Activated naive CD8-positive, alpha-beta T cell treated with anti-CD3 and anti-CD28 coated beads, Interleukin-2, amount 50 U/mL, for 24 hours (primary cell): ENCODE measurements around the gene APOB.

Experiments
- ATAC-seq: fragments of 150-1000 bp; cut with Tn5 transposase; one replicate; pipeline ENCODE4 v1.10.0; 2021
- DNase-seq: peaks from one replicate; pipeline ENCODE4 v3.0.0; 2021
- H3K27ac Mint-ChIP-seq: one replicate; pipeline ENCODE4 v1.8.0; 2021; ENCODE audit warnings: mild to moderate bottlenecking, mixed read lengths
- H3K27me3 Mint-ChIP-seq: one replicate; pipeline ENCODE4 v1.8.0; 2021; ENCODE audit warnings: mixed read lengths
- H3K36me3 Mint-ChIP-seq: one replicate; pipeline ENCODE4 v1.8.0; 2021; ENCODE audit warnings: low read depth, mixed read lengths
- H3K4me1 Mint-ChIP-seq: one replicate; pipeline ENCODE4 v1.8.0; 2021; ENCODE audit warnings: mixed read lengths
- H3K4me3 Mint-ChIP-seq: one replicate; pipeline ENCODE4 v1.8.0; 2021; ENCODE audit warnings: mild to moderate bottlenecking, moderate library complexity, mixed read lengths
- H3K9me3 Mint-ChIP-seq: one replicate; pipeline ENCODE4 v1.8.0; 2021; ENCODE audit warnings: mixed read lengths

Gene APOB

GRCh38 chr2:21020031-21020667 lies 23.7 kb downstream of the APOB start:
- ATAC-seq = no peak
- H3K36me3 Mint-ChIP-seq = no peaks in the 10 kb centered on the region
- H3K27ac Mint-ChIP-seq = no peak overlapping the region
- H3K4me3 Mint-ChIP-seq = no peak overlapping the region
- no peak for DNase-seq
- no peaks in the 10 kb centered on the region for H3K9me3 Mint-ChIP-seq
- no peaks in the 10 kb centered on the region for H3K27me3 Mint-ChIP-seq
- no peaks in the 10 kb centered on the region for H3K4me1 Mint-ChIP-seq

DNA sequence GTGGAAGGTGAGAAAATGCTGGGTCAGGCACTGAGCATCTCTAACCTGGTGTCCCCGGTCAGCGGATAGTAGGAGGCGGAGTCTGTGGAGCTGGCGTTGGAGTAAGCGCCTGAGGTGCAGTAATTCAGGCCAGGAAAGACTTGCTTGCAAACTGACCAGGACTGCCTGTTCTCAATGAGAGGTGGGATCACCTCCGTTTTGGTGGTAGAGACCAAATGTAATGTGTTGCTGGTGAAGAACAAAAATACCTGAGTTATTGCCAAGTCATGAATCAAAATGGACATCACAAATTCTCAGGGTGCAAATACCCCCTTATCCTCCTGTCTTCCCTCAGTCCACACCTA lies 24.2 kb downstream of the APOB start:
- no peak overlapping the region for H3K4me3 Mint-ChIP-seq
- H3K27me3 Mint-ChIP-seq = no peaks in the 10 kb centered on the region
- ATAC-seq (no peak), DNase-seq (no peak)
- no peaks in the 10 kb centered on the region for H3K4me1 Mint-ChIP-seq
- H3K9me3 Mint-ChIP-seq = no peaks in the 10 kb centered on the region
- no peak overlapping the region for H3K27ac Mint-ChIP-seq
- H3K36me3 Mint-ChIP-seq = no peaks in the 10 kb centered on the region

- no peaks in the 10 kb centered on the region for H3K36me3 Mint-ChIP-seq
- H3K27ac Mint-ChIP-seq = no peak overlapping the region
- H3K27me3 Mint-ChIP-seq = no peaks in the 10 kb centered on the region
- H3K4me3 Mint-ChIP-seq = no peak overlapping the region
- DNase-seq (no peak), ATAC-seq (no peak)
- H3K4me1 Mint-ChIP-seq = no peaks in the 10 kb centered on the region
- H3K9me3 Mint-ChIP-seq = no peaks in the 10 kb centered on the region
These were observed 24.7 kb downstream of the APOB start for GRCh38 chr2:21019000-21019677.

DNA sequence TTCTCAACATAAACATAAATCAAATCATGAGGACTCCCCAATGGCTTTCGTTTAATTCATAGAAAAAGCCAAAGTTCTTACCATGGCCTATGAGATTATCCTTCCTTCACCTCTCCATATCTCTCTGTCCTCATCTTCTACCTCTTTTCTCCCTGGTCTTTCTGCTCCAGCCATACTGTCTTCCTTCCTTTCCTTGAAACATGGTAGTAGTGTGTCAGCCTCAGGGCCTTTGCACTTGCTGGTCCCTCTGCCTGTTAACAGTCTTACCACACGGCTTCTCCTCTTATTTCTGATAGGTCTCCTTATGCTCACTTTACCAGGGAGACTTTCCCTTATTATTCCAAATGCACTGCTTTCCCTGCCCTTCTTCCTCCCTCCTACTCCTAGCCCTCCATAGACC lies 25.6 kb downstream of the APOB start:
- H3K27me3 Mint-ChIP-seq = no peaks in the 10 kb centered on the region
- DNase-seq (no peak), ATAC-seq (no peak)
- no peak overlapping the region for H3K4me3 Mint-ChIP-seq
- no peaks in the 10 kb centered on the region for H3K36me3 Mint-ChIP-seq
- no peak overlapping the region for H3K27ac Mint-ChIP-seq
- no peaks in the 10 kb centered on the region for H3K9me3 Mint-ChIP-seq
- no peaks in the 10 kb centered on the region for H3K4me1 Mint-ChIP-seq

- no peak overlapping the region for H3K4me3 Mint-ChIP-seq
- DNase-seq = no peak
These were observed 26.1 kb downstream of the APOB start for GRCh38 chr2:21017748-21018276.

GRCh38 chr2:21015281-21015645 lies 28.6 kb downstream of the APOB start:
- Mint-ChIP-seq H3K9me3 (no peaks in the 10 kb centered on the region), H3K4me1 (no peaks in the 10 kb centered on the region), H3K27ac (no peak overlapping the region), H3K4me3 (no peak overlapping the region), H3K27me3 (peaks cover 4% of the 10 kb centered on the region), H3K36me3 (no peaks in the 10 kb centered on the region)
- DNase-seq (no peak), ATAC-seq (no peak)

More at GRCh38 chr2:21017748-21018276, 26.1 kb downstream of the APOB start:
- Mint-ChIP-seq H3K27ac (no peak overlapping the region), H3K27me3 (no peaks in the 10 kb centered on the region), H3K36me3 (no peaks in the 10 kb centered on the region), H3K9me3 (no peaks in the 10 kb centered on the region), H3K4me1 (no peaks in the 10 kb centered on the region)
- ATAC-seq = no peak

DNA sequence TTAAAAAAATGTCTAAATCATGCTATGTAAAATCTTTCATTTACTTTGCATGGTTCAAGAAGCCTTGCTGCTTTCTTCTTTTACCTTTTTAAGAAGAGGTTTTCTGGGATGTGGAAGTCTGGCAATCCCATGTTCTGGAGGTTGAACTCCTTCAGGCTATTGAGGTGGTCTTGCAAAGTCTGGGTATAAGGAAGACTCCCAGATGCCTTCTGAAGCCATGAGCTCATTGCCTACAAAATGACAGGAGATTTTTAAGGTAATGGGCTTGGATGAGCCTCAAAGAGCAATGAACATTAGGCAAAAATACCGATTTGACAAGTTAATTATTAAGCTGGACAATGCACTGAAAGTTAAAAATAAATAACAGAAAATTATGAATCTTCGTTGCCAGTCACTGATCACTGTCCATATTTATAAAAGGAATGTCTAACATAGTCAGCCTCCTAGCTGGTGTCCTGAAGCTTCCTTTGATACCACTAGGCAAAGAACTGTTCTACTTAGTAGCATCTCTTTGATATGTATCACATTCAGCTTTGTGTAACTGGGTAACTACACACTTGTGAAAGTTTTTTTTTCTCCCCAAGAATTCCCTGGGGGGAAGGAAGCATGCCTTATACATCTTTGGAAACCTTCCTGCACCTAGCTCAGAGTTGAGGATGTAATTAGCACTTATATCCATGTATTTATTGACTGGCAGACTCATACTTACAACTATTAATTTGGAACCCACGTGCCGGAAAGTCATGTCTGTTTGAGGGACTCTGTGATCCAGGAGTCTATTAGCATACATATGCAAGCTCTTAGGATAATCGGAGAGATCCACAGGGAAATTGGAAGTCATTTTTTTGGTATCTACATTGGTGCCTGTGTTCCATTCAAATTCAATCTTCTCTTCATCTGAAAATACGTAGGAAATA lies 29.3 kb downstream of the APOB start:
- no peaks in the 10 kb centered on the region for H3K4me1 Mint-ChIP-seq
- peaks cover 4% of the 10 kb centered on the region for H3K27me3 Mint-ChIP-seq
- no peaks in the 10 kb centered on the region for H3K9me3 Mint-ChIP-seq
- no peak for DNase-seq
- no peaks in the 10 kb centered on the region for H3K36me3 Mint-ChIP-seq
- no peak for ATAC-seq
- no peak overlapping the region for H3K4me3 Mint-ChIP-seq
- H3K27ac Mint-ChIP-seq = no peak overlapping the region

GRCh38 chr2:21013043-21013816 lies 30.6 kb downstream of the APOB start:
- no peak overlapping the region for H3K4me3 Mint-ChIP-seq
- H3K27me3 Mint-ChIP-seq = peaks cover 4% of the 10 kb centered on the region
- H3K36me3 Mint-ChIP-seq = no peaks in the 10 kb centered on the region
- H3K4me1 Mint-ChIP-seq = no peaks in the 10 kb centered on the region
- no peaks in the 10 kb centered on the region for H3K9me3 Mint-ChIP-seq
- ATAC-seq (no peak), DNase-seq (no peak)
- no peak overlapping the region for H3K27ac Mint-ChIP-seq

DNA sequence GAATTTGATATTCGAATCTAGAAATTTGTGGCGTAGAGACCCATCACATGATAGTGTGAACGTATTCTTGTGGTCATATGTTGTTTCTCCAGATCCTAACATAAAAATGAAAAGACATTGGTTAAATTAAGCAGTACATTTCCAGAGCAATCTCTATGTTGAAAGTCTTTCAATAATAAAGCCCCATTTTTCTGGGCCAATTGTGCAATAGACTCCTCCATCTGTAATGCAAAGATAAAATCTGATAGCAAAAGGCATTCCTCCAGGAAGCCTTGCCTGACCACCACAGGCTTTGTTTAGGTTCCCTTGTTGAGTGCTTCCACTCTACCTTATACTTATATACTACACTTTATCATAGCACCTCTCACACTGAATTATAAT lies 31.3 kb downstream of the APOB start:
- ATAC-seq (no peak), DNase-seq (no peak)
- Mint-ChIP-seq H3K27ac (no peak overlapping the region), H3K36me3 (no peaks in the 10 kb centered on the region), H3K4me3 (no peak overlapping the region), H3K4me1 (no peaks in the 10 kb centered on the region), H3K27me3 (peaks cover 4% of the 10 kb centered on the region), H3K9me3 (no peaks in the 10 kb centered on the region)

- DNase-seq = no peak
- Mint-ChIP-seq H3K4me3 (no peak overlapping the region), H3K27me3 (peaks cover 4% of the 10 kb centered on the region), H3K9me3 (no peaks in the 10 kb centered on the region), H3K4me1 (no peaks in the 10 kb centered on the region), H3K27ac (no peak overlapping the region), H3K36me3 (no peaks in the 10 kb centered on the region)
- no peak for ATAC-seq
These were observed 31.9 kb downstream of the APOB start for GRCh38 chr2:21011876-21012556.

- H3K36me3 Mint-ChIP-seq = no peaks in the 10 kb centered on the region
- no peak overlapping the region for H3K27ac Mint-ChIP-seq
- peaks cover 4% of the 10 kb centered on the region for H3K27me3 Mint-ChIP-seq
- DNase-seq (no peak), ATAC-seq (no peak)
- H3K9me3 Mint-ChIP-seq = no peaks in the 10 kb centered on the region
- no peaks in the 10 kb centered on the region for H3K4me1 Mint-ChIP-seq
- H3K4me3 Mint-ChIP-seq = no peak overlapping the region
These were observed 32.4 kb downstream of the APOB start for GRCh38 chr2:21011453-21011852.

- Mint-ChIP-seq H3K27me3 (peaks cover 4% of the 10 kb centered on the region), H3K27ac (no peak overlapping the region), H3K9me3 (no peaks in the 10 kb centered on the region)
These were observed 32.9 kb downstream of the APOB start for GRCh38 chr2:21010813-21011439.

GRCh38 chr2:21009662-21010225 lies 34.1 kb downstream of the APOB start:
- no peak overlapping the region for H3K27ac Mint-ChIP-seq
- no peak for DNase-seq
- peaks cover 4% of the 10 kb centered on the region for H3K27me3 Mint-ChIP-seq
- no peak for ATAC-seq
- H3K9me3 Mint-ChIP-seq = no peaks in the 10 kb centered on the region
- H3K4me1 Mint-ChIP-seq = no peaks in the 10 kb centered on the region
- no peak overlapping the region for H3K4me3 Mint-ChIP-seq
- no peaks in the 10 kb centered on the region for H3K36me3 Mint-ChIP-seq

More at GRCh38 chr2:21010813-21011439, 32.9 kb downstream of the APOB start:
- ATAC-seq (no peak), DNase-seq (no peak)
- Mint-ChIP-seq H3K4me3 (no peak overlapping the region), H3K4me1 (no peaks in the 10 kb centered on the region), H3K36me3 (no peaks in the 10 kb centered on the region)
